B cell (primary cell): ENCODE results near the gene SHQ1. TPM values are rescaled to one million over a fixed set of nuclear protein-coding genes. Genes with fewer than 3 reads are reported as not detected.

ENCODE experiments used
- ATAC-seq: fragments of 200-7000 bp; cut with Tn5 transposase; one replicate; pipeline ENCODE4 v1.10.0; 2021; ENCODE audit warnings: low read depth, mild to moderate bottlenecking, moderate number of reproducible peaks, moderate library complexity
- CTCF ChIA-PET: fragments of 350-600 bp; sonication (Branson Sonifier 250); formaldehyde crosslinking; loops from one replicate; lab custom pipeline; 2021; ENCODE audit warnings: antibody characterized with exemption, inconsistent platforms; lab: Charles Lee
- POLR2A ChIA-PET: fragments of 350-600 bp; sonication (Branson Sonifier 250); formaldehyde crosslinking; loops from one replicate; lab custom pipeline; 2021; ENCODE audit warnings: antibody characterized with exemption; lab: Charles Lee
- DNase-seq: peaks from one replicate; pipeline ENCODE4 v3.0.0; 2013
- H2AFZ ChIP-seq: 2 replicates; pipeline ENCODE4 v1.6.1; 2012; ENCODE audit warnings: mild to moderate bottlenecking, low read depth, low read length; ENCODE audit not compliant: insufficient read depth, poor library complexity, severe bottlenecking
- H3K27ac ChIP-seq, 2 donors: 1 replicate in 1 of 2; 2 replicates in 1 of 2; pipeline ENCODE4 v1.5.1; 2012 to 2013; ENCODE audit warnings: low read length in 2 of 2, mild to moderate bottlenecking in 2 of 2, moderate library complexity in 1 of 2
- H3K27me3 ChIP-seq, 4 experiments: fragments of 200-600 bp in 1 of 4; sonication (generic) in 1 of 4; replicated peaks in 1 of 4; 1 replicate in 2 of 4; 2 replicates in 2 of 4; pipeline versions ENCODE4 v1.6.1 to v1.7.0; 2013 to 2016; ENCODE audit warnings: low read length in 3 of 4, mild to moderate bottlenecking in 2 of 4, mixed read lengths in 1 of 4, moderate library complexity in 1 of 4; ENCODE audit not compliant: insufficient read depth in 4 of 4, control insufficient read depth in 3 of 4; ENCODE audit errors: control extremely low read depth in 1 of 4
- H3K36me3 ChIP-seq, 2 experiments: replicated peaks in 1 of 2; 1 replicate in 1 of 2; 2 replicates in 1 of 2; pipeline versions ENCODE4 v1.6.1 to v1.7.1; 2013; ENCODE audit warnings: low read length in 1 of 2; ENCODE audit not compliant: insufficient read depth in 2 of 2, control insufficient read depth in 1 of 2; ENCODE audit errors: control extremely low read depth in 1 of 2, extremely low read depth in 1 of 2
- H3K4me1 ChIP-seq, 2 donors: fragments of 200-600 bp in 1 of 2; sonication (generic) in 1 of 2; 1 replicate in 1 of 2; 2 replicates in 1 of 2; pipeline versions ENCODE4 v1.5.1 to v1.6.1; 2013 to 2017; ENCODE audit warnings: low read length in 2 of 2; ENCODE audit not compliant: control insufficient read depth in 2 of 2, insufficient read depth in 2 of 2
- H3K4me2 ChIP-seq: replicated peaks from 2 replicates; pipeline ENCODE3; 2012; ENCODE audit warnings: mild to moderate bottlenecking, low read depth, low read length; ENCODE audit not compliant: poor library complexity, severe bottlenecking
- H3K4me3 ChIP-seq, 5 experiments: fragments of 200-600 bp in 1 of 5; sonication (generic) in 1 of 5; 1 replicate in 3 of 5; 2 replicates in 2 of 5; pipeline versions ENCODE4 v1.5.1 to v1.7.0; 2011 to 2016; ENCODE audit warnings: low read length in 4 of 5, mild to moderate bottlenecking in 4 of 5, low read depth in 2 of 5, control low read depth in 1 of 5, moderate library complexity in 1 of 5; ENCODE audit not compliant: insufficient read depth in 1 of 5; ENCODE audit errors: control extremely low read depth in 1 of 5, extremely low read depth in 1 of 5
- H3K79me2 ChIP-seq: fragments of 200-600 bp; sonication (generic); one replicate; pipeline ENCODE4 v1.6.0; 2016; ENCODE audit warnings: low read length; ENCODE audit not compliant: control insufficient read depth, insufficient read depth
- H3K9ac ChIP-seq: fragments of 200-600 bp; sonication (generic); 2 replicates; pipeline ENCODE4 v1.6.1; 2017; ENCODE audit warnings: mild to moderate bottlenecking, low read length, moderate library complexity
- H3K9me3 ChIP-seq, 3 donors: one replicate each; pipeline versions ENCODE4 v1.6.1 to v1.7.1; 2013; ENCODE audit warnings: low read length in 2 of 3; ENCODE audit not compliant: control insufficient read depth in 2 of 3, insufficient read depth in 1 of 3; ENCODE audit errors: control extremely low read depth in 1 of 3
- H4K20me1 ChIP-seq: 2 replicates; pipeline ENCODE4 v1.6.0; 2012; ENCODE audit warnings: mild to moderate bottlenecking, low read length; ENCODE audit not compliant: insufficient read depth, control insufficient read depth, poor library complexity, severe bottlenecking
- H3K27ac Mint-ChIP-seq: one replicate; pipeline ENCODE4 v1.8.0; 2021; ENCODE audit warnings: mixed read lengths
- H3K27me3 Mint-ChIP-seq: one replicate; pipeline ENCODE4 v1.8.0; 2021; ENCODE audit warnings: mixed read lengths
- H3K4me1 Mint-ChIP-seq: one replicate; pipeline ENCODE4 v1.8.0; 2021; ENCODE audit warnings: mixed read lengths
- H3K4me3 Mint-ChIP-seq: one replicate; pipeline ENCODE4 v1.8.0; 2021; ENCODE audit warnings: mixed read lengths
- H3K9me3 Mint-ChIP-seq: one replicate; pipeline ENCODE4 v1.8.0; 2022; ENCODE audit warnings: mixed read lengths; ENCODE audit not compliant: insufficient read depth
- CTCF ChIP-seq: fragments of 200-600 bp; IDR thresholded peaks from one replicate; pipeline ENCODE4 v1.8.0; 2022; ENCODE audit warnings: antibody characterized with exemption, mild to moderate bottlenecking
- EZH2 ChIP-seq: IDR thresholded peaks from 2 replicates; pipeline ENCODE4 v1.6.1; 2012; ENCODE audit warnings: borderline replicate concordance, low read depth, mild to moderate bottlenecking, moderate library complexity, low read length; ENCODE audit not compliant: insufficient read depth, poor library complexity, severe bottlenecking
- WGBS: methylation state at CpG from one replicate; pipeline ENCODE4 v1.1.5; 2013; ENCODE audit warnings: missing lambda C conversion rate; ENCODE audit not compliant: insufficient coverage; 5-methylcytosine and 5-hydroxymethylcytosine counted together
- intact Hi-C: fragments of 100-400 bp; cut with micrococcal nuclease; formaldehyde crosslinking; loops from one replicate; pipeline ENCODE4 v1.10.0; 2022
- polyA plus RNA-seq: library from polyadenylated mRNA; depleted of rRNA; stranded (reverse); fragments of >200 nt; gene quantifications from 2 replicates; pipeline ENCODE4 v1.2.3, GENCODE V29; 2012
- total RNA-seq, 2 donors: library from RNA; stranded (reverse); fragments of 120-200 nt in 1 of 2; gene quantifications; 1 replicate in 1 of 2; 2 replicates in 1 of 2; pipeline versions ENCODE4 v1.2.3 to v1.2.4, GENCODE V29; 2013 to 2022

The SHQ1 gene
- total and polyA plus RNA-seq, 2 donors (not counting 1 experiment from before 2014, with no cell fraction given): 3.6 to 32.0 TPM

DNA sequence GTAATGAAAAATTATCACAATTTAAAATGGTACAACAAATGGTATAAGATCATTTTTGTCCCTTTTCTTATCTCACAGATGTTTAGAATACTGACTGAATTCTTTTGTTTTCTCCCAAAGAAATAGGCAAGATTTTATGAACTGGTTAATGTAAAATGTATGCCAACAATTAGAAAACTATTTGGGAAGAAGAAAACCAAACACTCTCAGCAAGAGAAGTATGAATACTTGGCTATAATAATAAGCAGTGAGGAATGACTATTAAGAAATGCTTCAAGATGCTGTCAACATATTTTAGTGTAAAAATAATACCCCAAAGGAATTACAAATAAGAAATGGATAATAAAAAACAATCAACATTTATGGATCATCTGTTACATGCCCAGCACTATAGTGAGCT is 18.5 kb downstream of the SHQ1 start:
- Histone ChIP-seq H3K27me3 (no peaks in the 10 kb centered on the region), H4K20me1 (no peaks in the 10 kb centered on the region), H3K79me2 (no peaks in the 10 kb centered on the region), H3K4me1 (no peaks in the 10 kb centered on the region), H3K36me3 (peaks cover 0 to 23% of the 10 kb centered on the region in 2 experiments), H2AFZ (no peak overlapping the region), H3K9me3 (no peaks in the 10 kb centered on the region), H3K4me2 (no peak overlapping the region), H3K9ac (no peak overlapping the region), H3K4me3 (no peak overlapping the region), H3K27ac (no peak overlapping the region)
- no peak for DNase-seq
- ChIA-PET POLR2A (no interaction called here), CTCF (interaction anchor here (1.3 kb wide), 1 partner anchor 8 kb away, joined by 6 read pairs; no protein-coding TSS in a partner anchor)
- H3K27ac Mint-ChIP-seq: no peak overlapping the region
- no peak for TF ChIP-seq EZH2
- TF ChIP-seq CTCF: no peak
- intact Hi-C loops: no loop called here
- H3K4me1 Mint-ChIP-seq: no peaks in the 10 kb centered on the region
- no peak for ATAC-seq
- no peak overlapping the region for H3K4me3 Mint-ChIP-seq
- H3K27me3 Mint-ChIP-seq: no peaks in the 10 kb centered on the region
- H3K9me3 Mint-ChIP-seq: no peaks in the 10 kb centered on the region

- H3K4me2 ChIP-seq: peak overlapping the region; percentile 35
- POLR2A ChIA-PET: no interaction called here
- H3K27ac Mint-ChIP-seq: no peak overlapping the region
Measured at GRCh38 chr3:72821161-72821781, 27.0 kb downstream of the SHQ1 start.

More at GRCh38 chr3:72821161-72821781, 27.0 kb downstream of the SHQ1 start:
- Mint-ChIP-seq H3K4me3 (no peak overlapping the region), H3K4me1 (peaks cover 9% of the 10 kb centered on the region), H3K27me3 (no peaks in the 10 kb centered on the region), H3K9me3 (no peaks in the 10 kb centered on the region)
- H2AFZ ChIP-seq: no peak overlapping the region
- no peaks in the 10 kb centered on the region for H3K9me3 ChIP-seq
- DNase-seq (peak; percentile 48), ATAC-seq (peak; percentile 76)
- WGBS: 17% methylated on average over 4 of the region's 8 CpGs
- H3K4me3 ChIP-seq: no peak overlapping the region
- TF ChIP-seq CTCF: no peak
- no peak for TF ChIP-seq EZH2
- H3K27me3 ChIP-seq: no peaks in the 10 kb centered on the region
- no peak overlapping the region for H3K27ac ChIP-seq
- H3K36me3 ChIP-seq: no peaks in the 10 kb centered on the region
- CTCF ChIA-PET: interaction anchor here (0.7 to 7.1 kb wide), 33 partner anchors 9 to 1110 kb away, joined by 3 to 208 read pairs (median 5); partner anchors contain the start of gene RYBP
- H3K4me1 ChIP-seq: peaks cover 25 to 27% of the 10 kb centered on the region in 2 donors
- H3K9ac ChIP-seq: no peak overlapping the region
- no peaks in the 10 kb centered on the region for H3K79me2 ChIP-seq
- peaks cover 7% of the 10 kb centered on the region for H4K20me1 ChIP-seq
- intact Hi-C loops: no loop called here
